ENCODE data around the gene PCNX1.
"Not testable (repeated sequence)": the region's sequence is repeated elsewhere in the genome, so short reads cannot be mapped to it uniquely, and the experiment has no call there.

PCNX1 gene

GRCh38 chr14:70907176-70907995 is at the start of gene PCNX1:
Gene PCNX1, plus strand, starts transcription at chr14:70907459. Its CDS starts 392 bp downstream, at chr14:70907851.
- Mint-ChIP-seq H3K4me1 (peaks cover 64% of the 10 kb centered on the region), H3K9me3 (no peaks in the 10 kb centered on the region), H3K27me3 (ENCODE audit: low read depth, poor library complexity) (no peaks in the 10 kb centered on the region), H3K4me3 (peak within 1 kb of the TSS; percentile 92), H3K36me3 (ENCODE audit: low read depth) (peaks cover 19% of the 10 kb centered on the region), H3K27ac (no peak within 1 kb of the TSS)
- peak; percentile 61 for TF ChIP-seq CTCF (IDR thresholded peaks at IDR 0.05)
- DNase-seq = peak; percentile 93

- Mint-ChIP-seq H3K36me3 (ENCODE audit: low read depth) (no peaks in the 10 kb centered on the region), H3K27ac (no peak overlapping the region), H3K4me3 (no peak overlapping the region), H3K9me3 (no peaks in the 10 kb centered on the region), H3K27me3 (ENCODE audit: low read depth, poor library complexity) (peaks cover 3% of the 10 kb centered on the region), H3K4me1 (no peaks in the 10 kb centered on the region)
- no peak for DNase-seq
- no peak for TF ChIP-seq CTCF (IDR thresholded peaks at IDR 0.05)
Observed at GRCh38 chr14:70857496-70857890, 49.8 kb upstream of the PCNX1 start.

DNA sequence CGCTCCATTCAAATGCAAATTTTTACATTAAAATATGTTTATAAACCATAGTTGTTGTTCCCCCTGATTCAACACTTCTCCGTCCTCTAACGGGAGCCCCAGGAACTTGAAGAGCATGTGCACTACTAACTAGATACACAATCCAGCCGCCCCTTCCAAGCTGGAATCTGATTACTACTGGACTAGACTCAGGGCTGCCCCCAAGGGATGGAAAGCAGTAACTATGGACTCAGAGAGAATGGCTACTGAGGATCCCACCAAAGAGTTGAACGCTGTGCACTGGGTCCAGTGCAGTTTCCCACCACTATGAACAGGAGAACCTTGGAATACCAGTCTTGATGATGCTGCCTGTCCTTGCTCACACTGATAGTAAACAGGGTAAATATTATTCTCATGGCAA is 48.6 kb upstream of the PCNX1 start:
- H3K4me3 Mint-ChIP-seq = no peak overlapping the region
- H3K27ac Mint-ChIP-seq = no peak overlapping the region
- no peak for TF ChIP-seq CTCF (IDR thresholded peaks at IDR 0.05)
- H3K9me3 Mint-ChIP-seq = no peaks in the 10 kb centered on the region
- peaks cover 3% of the 10 kb centered on the region for H3K27me3 Mint-ChIP-seq (ENCODE audit: low read depth, poor library complexity)
- H3K4me1 Mint-ChIP-seq = no peaks in the 10 kb centered on the region
- no peak for DNase-seq
- H3K36me3 Mint-ChIP-seq (ENCODE audit: low read depth) = no peaks in the 10 kb centered on the region

- H3K4me1 Mint-ChIP-seq; H3K27me3 Mint-ChIP-seq (ENCODE audit: low read depth, poor library complexity); DNase-seq; H3K36me3 Mint-ChIP-seq (ENCODE audit: low read depth); H3K4me3 Mint-ChIP-seq; H3K27ac Mint-ChIP-seq: not testable (repeated sequence)
- H3K9me3 Mint-ChIP-seq = peaks cover 65% of the 10 kb centered on the region
Observed at GRCh38 chr14:70866992-70867391, 40.3 kb upstream of the PCNX1 start.

- TF ChIP-seq CTCF (IDR thresholded peaks at IDR 0.05) = no peak
- H3K4me1 Mint-ChIP-seq = no peaks in the 10 kb centered on the region
- no peak overlapping the region for H3K4me3 Mint-ChIP-seq
- DNase-seq = no peak
- H3K27ac Mint-ChIP-seq = no peak overlapping the region
- H3K36me3 Mint-ChIP-seq (ENCODE audit: low read depth) = no peaks in the 10 kb centered on the region
- H3K27me3 Mint-ChIP-seq (ENCODE audit: low read depth, poor library complexity) = no peaks in the 10 kb centered on the region
- peaks cover 56% of the 10 kb centered on the region for H3K9me3 Mint-ChIP-seq
Observed at GRCh38 chr14:70871001-70871400, 36.3 kb upstream of the PCNX1 start.

DNA sequence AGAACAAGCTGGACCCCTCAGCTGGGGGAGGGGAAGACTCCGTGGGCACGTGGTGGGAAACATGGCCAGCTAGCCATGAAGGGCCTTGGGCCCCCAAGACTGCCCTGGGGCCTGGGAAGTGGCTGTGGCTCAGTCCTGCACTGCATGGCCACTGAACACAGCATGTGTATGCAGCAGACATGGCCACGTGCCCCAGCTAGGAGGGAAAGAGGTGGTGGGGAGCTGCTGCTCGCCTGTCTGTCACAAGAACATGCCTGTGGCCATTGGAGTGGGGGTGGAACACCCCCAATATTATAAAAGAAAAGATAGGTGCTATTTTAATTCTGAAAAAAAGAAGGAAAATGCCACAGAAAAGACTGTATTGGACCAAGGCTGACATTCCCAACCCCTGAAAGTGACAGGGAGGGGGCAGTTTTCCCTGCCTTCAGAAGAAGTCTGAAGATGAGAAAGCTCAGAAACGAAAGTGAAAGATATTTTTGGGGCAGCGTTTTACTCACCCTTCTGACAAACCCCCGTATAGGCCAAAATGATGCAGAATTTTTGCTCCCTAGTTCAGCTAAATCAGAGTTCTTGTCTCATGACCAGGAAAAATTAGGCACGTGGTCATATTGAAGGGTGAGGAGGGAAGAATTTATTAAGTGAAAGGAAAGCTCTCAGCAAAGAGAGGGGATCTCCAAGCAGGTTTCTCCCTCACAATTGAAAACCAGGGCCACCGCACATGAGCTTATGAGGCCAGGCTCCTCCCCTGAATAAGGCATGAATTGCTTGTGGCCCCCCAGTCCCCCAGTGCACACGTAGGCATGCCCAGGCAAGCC is 35.2 kb upstream of the PCNX1 start:
- no peaks in the 10 kb centered on the region for H3K36me3 Mint-ChIP-seq (ENCODE audit: low read depth)
- no peak for DNase-seq
- TF ChIP-seq CTCF (IDR thresholded peaks at IDR 0.05) = no peak
- H3K4me3 Mint-ChIP-seq = no peak overlapping the region
- H3K4me1 Mint-ChIP-seq = no peaks in the 10 kb centered on the region
- H3K27me3 Mint-ChIP-seq (ENCODE audit: low read depth, poor library complexity) = no peaks in the 10 kb centered on the region
- no peak overlapping the region for H3K27ac Mint-ChIP-seq
- peaks cover 45% of the 10 kb centered on the region for H3K9me3 Mint-ChIP-seq
